Pancreas (tissue), 10 donors: Measurements from ENCODE around the gene TSPAN6. TPM values are rescaled to one million over a fixed set of nuclear protein-coding genes. Genes with fewer than 3 reads are reported as not detected.

ENCODE experiments used
- ATAC-seq, 4 donors: fragments of 200-7000 bp; cut with Tn5 transposase; one replicate each; pipeline versions ENCODE4 v1.8.0 to v1.9.1; 2020; ENCODE audit warnings: mild to moderate bottlenecking in 4 of 4, moderate library complexity in 4 of 4
- DNase-seq, 6 donors: peaks; one replicate each; pipeline ENCODE4 v3.0.0-alpha.2; 2020
- FAIRE-seq: peaks from 2 replicates; lab custom pipeline; 2012; peaks lifted over from hg19 to GRCh38; lab: Jason Lieb, UNC
- H3K27ac ChIP-seq, 4 donors: fragments of 200-600 bp; sonication (generic); 1 replicate in 3 of 4; 2 replicates in 1 of 4; pipeline versions ENCODE4 v1.5.0 to v1.8.0; 2020
- H3K27me3 ChIP-seq, 4 donors: fragments of 200-600 bp; one replicate each; pipeline ENCODE4 v1.8.0; 2021
- H3K36me3 ChIP-seq, 3 donors: fragments of 200-600 bp; sonication (generic) in 1 of 3; one replicate each; pipeline versions ENCODE4 v1.5.0 to v1.8.0; 2020 to 2021
- H3K4me1 ChIP-seq, 3 donors: fragments of 200-600 bp; one replicate each; pipeline ENCODE4 v1.8.0; 2021
- H3K4me3 ChIP-seq, 4 donors: fragments of 200-600 bp; sonication (generic) in 2 of 4; one replicate each; pipeline versions ENCODE4 v1.5.0 to v1.8.0; 2020 to 2021
- H3K9me3 ChIP-seq, 4 donors: fragments of 200-600 bp; one replicate each; pipeline ENCODE4 v1.8.0; 2021
- WGBS, 2 donors: extraction: QIAGEN DNeasy Blood & Tissue Kit; methylation state at CpG; one replicate each; pipeline ENCODE4 v1.1.7; 2013; 5-methylcytosine and 5-hydroxymethylcytosine counted together
- intact Hi-C, 3 donors: fragments of 100-400 bp; cut with DNase I; formaldehyde crosslinking; loops; one replicate each; pipeline versions ENCODE4 v1.11.1 to v1.14.2; 2022
- polyA plus RNA-seq, 2 donors: library from polyadenylated mRNA; stranded (reverse); fragments of 200-250 nt; gene quantifications; one replicate each; pipeline ENCODE4 v1.2.3, GENCODE V29; 2013
- total RNA-seq, 6 donors: library from RNA; stranded (reverse); fragmentation: NEBNext Ultra II Directional in 4 of 6; extraction: Animal tissue kit (Norgen Biotek cat#: 25700) in 4 of 6; gene quantifications; one replicate each; pipeline versions ENCODE4 v1.2.1 to v1.2.4, GENCODE V29; 2021 to 2023
- TF ChIP-seq, protein P1 (sequence below), 4 donors: fragments of 200-600 bp; sonication (generic) in 3 of 4; IDR thresholded peaks; one replicate each; pipeline versions ENCODE4 v1.5.0 to v1.8.0; 2021; ENCODE audit warnings: antibody characterized with exemption in 4 of 4
- donor health status: healthy with polysubstance abuse.
- donor health status: DM: no; HTN: no; CAD: no; lungs with moderate emphysema.
- donor health status: DM: no; HTN: no; CAD: no.
- donor health status: control.
- donor health status: control.
- donor health status: Bipolar disorder and iron deficiency.
- donor health status: DM: yes; HTN: yes; CAD: no.
- donor health status: DM: no; HTN: no; CAD: no.
- donor health status: DM: no; HTN: no; CAD: no.
- donor health status: DM: yes; HTN: yes; CAD: no.

Gene TSPAN6
- total and polyA plus RNA-seq, 8 donors: 8.6 to 24.3 (median 12.2) TPM

DNA sequence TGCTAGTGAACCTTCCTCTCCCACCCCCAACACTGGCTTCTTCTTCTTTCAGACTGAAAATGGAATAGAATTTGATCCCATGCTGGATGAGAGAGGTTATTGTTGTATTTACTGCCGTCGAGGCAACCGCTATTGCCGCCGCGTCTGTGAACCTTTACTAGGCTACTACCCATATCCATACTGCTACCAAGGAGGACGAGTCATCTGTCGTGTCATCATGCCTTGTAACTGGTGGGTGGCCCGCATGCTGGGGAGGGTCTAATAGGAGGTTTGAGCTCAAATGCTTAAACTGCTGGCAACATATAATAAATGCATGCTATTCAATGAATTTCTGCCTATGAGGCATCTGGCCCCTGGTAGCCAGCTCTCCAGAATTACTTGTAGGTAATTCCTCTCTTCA, 37.1 kb downstream of the TSPAN6 start:
- TF ChIP-seq, protein P1, sequence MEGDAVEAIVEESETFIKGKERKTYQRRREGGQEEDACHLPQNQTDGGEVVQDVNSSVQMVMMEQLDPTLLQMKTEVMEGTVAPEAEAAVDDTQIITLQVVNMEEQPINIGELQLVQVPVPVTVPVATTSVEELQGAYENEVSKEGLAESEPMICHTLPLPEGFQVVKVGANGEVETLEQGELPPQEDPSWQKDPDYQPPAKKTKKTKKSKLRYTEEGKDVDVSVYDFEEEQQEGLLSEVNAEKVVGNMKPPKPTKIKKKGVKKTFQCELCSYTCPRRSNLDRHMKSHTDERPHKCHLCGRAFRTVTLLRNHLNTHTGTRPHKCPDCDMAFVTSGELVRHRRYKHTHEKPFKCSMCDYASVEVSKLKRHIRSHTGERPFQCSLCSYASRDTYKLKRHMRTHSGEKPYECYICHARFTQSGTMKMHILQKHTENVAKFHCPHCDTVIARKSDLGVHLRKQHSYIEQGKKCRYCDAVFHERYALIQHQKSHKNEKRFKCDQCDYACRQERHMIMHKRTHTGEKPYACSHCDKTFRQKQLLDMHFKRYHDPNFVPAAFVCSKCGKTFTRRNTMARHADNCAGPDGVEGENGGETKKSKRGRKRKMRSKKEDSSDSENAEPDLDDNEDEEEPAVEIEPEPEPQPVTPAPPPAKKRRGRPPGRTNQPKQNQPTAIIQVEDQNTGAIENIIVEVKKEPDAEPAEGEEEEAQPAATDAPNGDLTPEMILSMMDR (IDR thresholded peaks at IDR 0.05): no peak
- no peak for ATAC-seq
- 75 to 79% methylated on average over 9 of the region's 9 CpGs for WGBS, 2 donors

DNA sequence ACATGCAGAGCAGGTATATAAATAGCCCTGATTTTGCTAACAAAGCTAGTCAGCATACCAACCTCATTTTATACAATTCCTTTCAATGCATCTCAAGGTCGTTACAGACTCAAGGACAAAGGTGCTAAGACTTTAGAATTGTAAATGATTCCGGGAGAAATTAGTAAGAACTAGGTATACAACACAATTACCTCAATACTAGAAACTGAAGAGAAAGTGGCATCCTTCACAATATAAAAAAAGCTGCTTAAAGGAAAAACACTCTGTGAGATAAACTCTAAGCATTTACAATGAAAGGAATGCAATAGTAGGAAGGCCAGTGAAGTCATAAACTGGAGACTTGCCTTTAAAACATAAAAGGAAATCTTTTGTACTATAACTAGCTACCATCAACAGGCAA, 40.0 kb downstream of the TSPAN6 start:
- peaks cover 0 to 18% (median 0%) of the 10 kb centered on the region in 4 donors for H3K27me3 ChIP-seq
- intact Hi-C loops: no loop called here
- H3K27ac ChIP-seq: no peak overlapping the region
- TF ChIP-seq, protein P1 (IDR thresholded peaks at IDR 0.05): no peak
- no peak for DNase-seq
- ATAC-seq: no peak
- H3K4me1 ChIP-seq: no peaks in the 10 kb centered on the region
- H3K36me3 ChIP-seq: no peaks in the 10 kb centered on the region
- H3K9me3 ChIP-seq: no peaks in the 10 kb centered on the region
- no peak for FAIRE-seq
- 27 to 35% methylated on average over 2 of the region's 2 CpGs for WGBS, 2 donors
- no peak overlapping the region for H3K4me3 ChIP-seq

More for the DNA sequence above, 37.1 kb downstream of the TSPAN6 start:
- Histone ChIP-seq H3K9me3 (no peaks in the 10 kb centered on the region), H3K4me1 (no peaks in the 10 kb centered on the region), H3K27me3 (peaks cover 0 to 18% (median 0%) of the 10 kb centered on the region in 4 donors), H3K4me3 (no peak overlapping the region), H3K27ac (no peak overlapping the region), H3K36me3 (no peaks in the 10 kb centered on the region)
- DNase-seq (no peak), FAIRE-seq (no peak)
- intact Hi-C loops: no loop called here

DNA sequence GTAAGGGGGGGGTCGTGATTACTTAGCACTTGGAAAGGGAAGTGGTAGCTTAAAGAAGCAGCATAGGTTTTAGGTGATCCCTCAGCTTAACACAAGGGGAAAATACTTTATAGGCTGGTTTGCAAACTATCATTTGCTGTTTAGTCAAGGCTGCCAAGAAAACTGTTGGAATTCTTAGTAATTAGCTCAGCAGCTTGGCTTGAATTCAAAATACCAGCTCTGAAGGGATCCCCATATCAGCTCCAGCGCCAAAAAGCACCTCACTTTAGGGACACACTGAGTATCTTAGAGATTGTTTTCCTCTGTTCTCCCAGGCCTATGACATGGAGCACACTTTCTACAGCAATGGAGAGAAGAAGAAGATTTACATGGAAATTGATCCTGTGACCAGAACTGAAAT, 43.0 kb downstream of the TSPAN6 start:
- intact Hi-C loops: no loop called here

DNA sequence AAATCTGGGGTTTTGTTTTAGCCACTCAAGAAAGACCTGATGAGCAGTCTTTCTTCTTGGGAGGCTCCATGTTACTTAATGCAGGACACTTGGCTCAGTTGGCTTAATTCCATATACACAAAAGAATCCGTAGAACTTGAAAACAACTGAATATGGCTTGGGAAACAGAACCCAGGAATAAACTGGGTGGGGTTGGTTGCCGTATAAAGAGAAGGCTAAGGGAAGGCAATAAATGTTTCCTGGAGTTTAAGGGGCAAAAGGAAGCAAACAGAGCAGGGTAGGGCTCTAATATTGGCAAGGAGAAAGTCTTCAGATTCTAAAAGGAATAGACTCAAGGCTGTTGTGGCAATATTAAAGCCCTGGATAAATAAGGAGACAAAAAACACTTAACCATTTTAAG, 43.5 kb downstream of the TSPAN6 start:
- no peak overlapping the region for H3K4me3 ChIP-seq
- intact Hi-C loops: no loop called here
- H3K27ac ChIP-seq: no peak overlapping the region
- no peaks in the 10 kb centered on the region for H3K4me1 ChIP-seq
- H3K36me3 ChIP-seq: no peaks in the 10 kb centered on the region
- ATAC-seq: no peak
- FAIRE-seq: no peak
- no peaks in the 10 kb centered on the region for H3K9me3 ChIP-seq
- TF ChIP-seq, protein P1 (IDR thresholded peaks at IDR 0.05): no peak
- no peak for DNase-seq
- 33 to 54% methylated on average over 2 of the region's 2 CpGs for WGBS, 2 donors
- H3K27me3 ChIP-seq: peaks cover 0 to 18% (median 0%) of the 10 kb centered on the region in 4 donors

More for the DNA sequence above, 43.0 kb downstream of the TSPAN6 start:
- ATAC-seq (no peak), DNase-seq (no peak), FAIRE-seq (no peak)
- TF ChIP-seq, protein P1 (IDR thresholded peaks at IDR 0.05): no peak
- no peak overlapping the region for H3K27ac ChIP-seq
- no peaks in the 10 kb centered on the region for H3K4me1 ChIP-seq
- H3K4me3 ChIP-seq: no peak overlapping the region
- H3K36me3 ChIP-seq: no peaks in the 10 kb centered on the region
- peaks cover 0 to 18% (median 0%) of the 10 kb centered on the region in 4 donors for H3K27me3 ChIP-seq
- no peaks in the 10 kb centered on the region for H3K9me3 ChIP-seq
- 0 to 2% methylated on average over 2 of the region's 2 CpGs for WGBS, 2 donors

DNA sequence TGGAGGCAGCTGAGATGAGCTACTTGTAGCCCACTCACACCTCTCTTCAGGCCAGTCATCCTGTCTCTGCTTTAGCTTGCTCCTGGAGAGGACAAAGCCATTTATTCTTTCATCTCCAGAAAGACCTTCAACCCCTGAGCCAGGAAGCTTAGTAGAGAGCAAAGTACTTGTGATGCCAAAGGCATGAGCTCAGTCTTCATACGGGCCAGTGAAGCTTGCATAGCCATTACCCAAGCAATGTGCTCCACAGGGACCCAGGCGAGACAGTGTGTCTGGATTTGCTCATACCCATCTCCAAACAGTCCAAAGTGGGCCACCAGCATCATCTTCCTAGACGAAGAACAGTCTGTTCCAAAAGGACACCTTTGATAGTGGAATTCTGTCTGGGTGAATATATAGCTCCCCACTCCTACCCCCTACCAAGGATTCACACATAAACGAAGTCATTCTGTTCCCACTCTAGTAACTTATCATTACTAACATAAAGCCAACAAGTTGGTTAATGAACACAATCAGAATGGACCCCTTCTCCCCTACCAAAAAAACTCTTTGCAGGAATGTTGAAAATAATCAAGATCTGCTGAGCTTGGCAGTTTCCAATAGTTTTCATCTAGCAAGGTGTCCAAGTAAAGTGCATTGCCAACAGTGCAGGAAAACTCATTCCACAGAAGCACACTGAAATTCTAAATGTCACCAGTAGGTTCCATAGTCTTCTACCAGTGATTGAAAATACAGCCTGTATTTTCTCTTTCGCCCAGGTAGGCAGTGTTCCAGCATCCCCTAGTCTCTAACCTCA, 45.2 kb downstream of the TSPAN6 start:
- no peak for ATAC-seq
- TF ChIP-seq, protein P1 (IDR thresholded peaks at IDR 0.05): no peak
- H3K4me1 ChIP-seq: no peaks in the 10 kb centered on the region
- peaks cover 0 to 8% (median 0%) of the 10 kb centered on the region in 4 donors for H3K27me3 ChIP-seq
- no peak overlapping the region for H3K27ac ChIP-seq
- DNase-seq: no peak
- no peaks in the 10 kb centered on the region for H3K36me3 ChIP-seq
- intact Hi-C loops: no loop called here
- H3K4me3 ChIP-seq: no peak overlapping the region
- no peak for FAIRE-seq
- 49 to 55% methylated on average over 5 of the region's 5 CpGs for WGBS, 2 donors
- H3K9me3 ChIP-seq: no peaks in the 10 kb centered on the region
